ENCODE data around the gene GAREM1. TPM values are rescaled to one million over a fixed set of nuclear protein-coding genes. Genes with fewer than 3 reads are reported as not detected.
A peak's percentile ranks its signal among the peaks of the same experiment; 100 is the strongest.
"Not testable (repeated sequence)": the region's sequence is repeated elsewhere in the genome, so short reads cannot be mapped to it uniquely, and the experiment has no call there.

The GAREM1 gene
- total RNA-seq, 1 donor from 2014 or later = 7.7 TPM

- Mint-ChIP-seq H3K36me3 (ENCODE audit: low read depth) (no peaks in the 10 kb centered on the region), H3K4me1 (ENCODE audit: low read depth) (peaks cover 15% of the 10 kb centered on the region), H3K27me3 (ENCODE audit: low read depth) (no peaks in the 10 kb centered on the region), H3K27ac (ENCODE audit: unreplicated experiment) (no peak overlapping the region), H3K9me3 (ENCODE audit: low read depth) (no peaks in the 10 kb centered on the region), H3K4me3 (ENCODE audit: unreplicated experiment) (no peak overlapping the region)
- TF ChIP-seq CTCF (IDR thresholded peaks at IDR 0.05) = no peak
- no peak for DNase-seq (ENCODE audit: low spot score)
Observed at GRCh38 chr18:32343634-32344033, 127.0 kb downstream of the GAREM1 start.

GRCh38 chr18:32341112-32341511 is 129.6 kb downstream of the GAREM1 start:
- DNase-seq (ENCODE audit: low spot score); H3K36me3 Mint-ChIP-seq (ENCODE audit: low read depth); H3K9me3 Mint-ChIP-seq (ENCODE audit: low read depth); H3K27ac Mint-ChIP-seq (ENCODE audit: unreplicated experiment); H3K27me3 Mint-ChIP-seq (ENCODE audit: low read depth); H3K4me3 Mint-ChIP-seq (ENCODE audit: unreplicated experiment): not testable (repeated sequence)
- H3K4me1 Mint-ChIP-seq (ENCODE audit: low read depth) = peaks cover 11% of the 10 kb centered on the region

GRCh38 chr18:32339045-32339444 is 131.6 kb downstream of the GAREM1 start:
- H3K4me3 Mint-ChIP-seq (ENCODE audit: unreplicated experiment) = no peak overlapping the region
- H3K27me3 Mint-ChIP-seq (ENCODE audit: low read depth) = no peaks in the 10 kb centered on the region
- no peak for TF ChIP-seq CTCF (IDR thresholded peaks at IDR 0.05)

GRCh38 chr18:32337821-32338220 is 132.9 kb downstream of the GAREM1 start:
- Mint-ChIP-seq H3K36me3 (ENCODE audit: low read depth) (no peaks in the 10 kb centered on the region), H3K4me3 (ENCODE audit: unreplicated experiment) (no peak overlapping the region), H3K4me1 (ENCODE audit: low read depth) (peaks cover 11% of the 10 kb centered on the region), H3K27me3 (ENCODE audit: low read depth) (no peaks in the 10 kb centered on the region), H3K9me3 (ENCODE audit: low read depth) (no peaks in the 10 kb centered on the region), H3K27ac (ENCODE audit: unreplicated experiment) (peak overlapping the region; percentile 45)
- no peak for DNase-seq (ENCODE audit: low spot score)
- TF ChIP-seq CTCF (IDR thresholded peaks at IDR 0.05) = no peak

More at GRCh38 chr18:32339045-32339444, 131.6 kb downstream of the GAREM1 start:
- DNase-seq (ENCODE audit: low spot score) = no peak
- peaks cover 11% of the 10 kb centered on the region for H3K4me1 Mint-ChIP-seq (ENCODE audit: low read depth)
- no peak overlapping the region for H3K27ac Mint-ChIP-seq (ENCODE audit: unreplicated experiment)
- no peaks in the 10 kb centered on the region for H3K36me3 Mint-ChIP-seq (ENCODE audit: low read depth)
- no peaks in the 10 kb centered on the region for H3K9me3 Mint-ChIP-seq (ENCODE audit: low read depth)

- peaks cover 11% of the 10 kb centered on the region for H3K4me1 Mint-ChIP-seq (ENCODE audit: low read depth)
- TF ChIP-seq CTCF (IDR thresholded peaks at IDR 0.05) = no peak
- no peaks in the 10 kb centered on the region for H3K27me3 Mint-ChIP-seq (ENCODE audit: low read depth)
- no peaks in the 10 kb centered on the region for H3K36me3 Mint-ChIP-seq (ENCODE audit: low read depth)
- H3K27ac Mint-ChIP-seq (ENCODE audit: unreplicated experiment) = peak overlapping the region; percentile 45
- no peak for DNase-seq (ENCODE audit: low spot score)
- no peaks in the 10 kb centered on the region for H3K9me3 Mint-ChIP-seq (ENCODE audit: low read depth)
- H3K4me3 Mint-ChIP-seq (ENCODE audit: unreplicated experiment) = no peak overlapping the region
Observed at GRCh38 chr18:32337347-32337746, 133.3 kb downstream of the GAREM1 start.

GRCh38 chr18:32335228-32335627 is 135.5 kb downstream of the GAREM1 start:
- no peak for DNase-seq (ENCODE audit: low spot score)
- H3K27me3 Mint-ChIP-seq (ENCODE audit: low read depth) = no peaks in the 10 kb centered on the region
- H3K9me3 Mint-ChIP-seq (ENCODE audit: low read depth) = no peaks in the 10 kb centered on the region
- H3K4me1 Mint-ChIP-seq (ENCODE audit: low read depth) = peaks cover 11% of the 10 kb centered on the region
- no peak overlapping the region for H3K4me3 Mint-ChIP-seq (ENCODE audit: unreplicated experiment)
- no peaks in the 10 kb centered on the region for H3K36me3 Mint-ChIP-seq (ENCODE audit: low read depth)
- TF ChIP-seq CTCF (IDR thresholded peaks at IDR 0.05) = no peak
- no peak overlapping the region for H3K27ac Mint-ChIP-seq (ENCODE audit: unreplicated experiment)

Measured in chondrocyte (in vitro differentiated cells).